Mesothelial cell of epicardium (in vitro differentiated cells): Measurements from ENCODE around the gene C4orf36. TPM values are rescaled to one million over a fixed set of nuclear protein-coding genes. Genes with fewer than 3 reads are reported as not detected.

Experiments used
- DNase-seq, 2 experiments: peaks; one replicate each; pipeline ENCODE4 v3.0.0; 2021; ENCODE audit warnings: low spot score in 2 of 2; ENCODE audit not compliant: unreplicated experiment in 2 of 2
- H3K27ac Mint-ChIP-seq: 2 replicates; pipeline ENCODE4 v1.8.0; 2021; ENCODE audit warnings: mixed read lengths
- H3K27me3 Mint-ChIP-seq: 2 replicates; pipeline ENCODE4 v1.8.0; 2021; ENCODE audit warnings: low read depth, mixed read lengths
- H3K36me3 Mint-ChIP-seq: 2 replicates; pipeline ENCODE4 v1.8.0; 2021; ENCODE audit warnings: mixed read lengths
- H3K4me1 Mint-ChIP-seq: 2 replicates; pipeline ENCODE4 v1.8.0; 2021; ENCODE audit warnings: mixed read lengths
- H3K4me3 Mint-ChIP-seq: 2 replicates; pipeline ENCODE4 v1.8.0; 2021; ENCODE audit warnings: mild to moderate bottlenecking, moderate library complexity, mixed read lengths
- H3K9me3 Mint-ChIP-seq: 2 replicates; pipeline ENCODE4 v1.8.0; 2021; ENCODE audit warnings: mixed read lengths
- CTCF ChIP-seq: fragments of 200-600 bp; sonication (generic); IDR thresholded peaks from one replicate; pipeline ENCODE4 v1.5.0; 2021; ENCODE audit warnings: antibody characterized with exemption; ENCODE audit not compliant: unreplicated experiment
- total RNA-seq: library from RNA; stranded (reverse); gene quantifications from 3 replicates; pipeline ENCODE4 v1.2.1, GENCODE V29; 2021

C4orf36 gene
- total RNA-seq, 1 donor from 2014 or later = 1.5 TPM

GRCh38 chr4:86837691-86838503 lies 54.3 kb downstream of the C4orf36 start:
- no peaks in the 10 kb centered on the region for H3K27me3 Mint-ChIP-seq
- H3K4me3 Mint-ChIP-seq = no peak overlapping the region
- no peak for DNase-seq
- TF ChIP-seq CTCF = no peak
- no peaks in the 10 kb centered on the region for H3K9me3 Mint-ChIP-seq
- no peaks in the 10 kb centered on the region for H3K36me3 Mint-ChIP-seq
- H3K4me1 Mint-ChIP-seq = no peaks in the 10 kb centered on the region
- no peak overlapping the region for H3K27ac Mint-ChIP-seq

- DNase-seq = no peak
- H3K9me3 Mint-ChIP-seq = no peaks in the 10 kb centered on the region
- no peak overlapping the region for H3K4me3 Mint-ChIP-seq
- H3K4me1 Mint-ChIP-seq = peaks cover 9% of the 10 kb centered on the region
- H3K27ac Mint-ChIP-seq = no peak overlapping the region
- no peaks in the 10 kb centered on the region for H3K27me3 Mint-ChIP-seq
- TF ChIP-seq CTCF = no peak
- no peaks in the 10 kb centered on the region for H3K36me3 Mint-ChIP-seq
These were observed 56.5 kb downstream of the C4orf36 start for GRCh38 chr4:86835677-86836076.

GRCh38 chr4:86834901-86835300 lies 57.3 kb downstream of the C4orf36 start:
- no peaks in the 10 kb centered on the region for H3K27me3 Mint-ChIP-seq
- DNase-seq = no peak
- peaks cover 9% of the 10 kb centered on the region for H3K4me1 Mint-ChIP-seq
- H3K9me3 Mint-ChIP-seq = no peaks in the 10 kb centered on the region
- TF ChIP-seq CTCF = no peak
- H3K4me3 Mint-ChIP-seq = no peak overlapping the region
- no peak overlapping the region for H3K27ac Mint-ChIP-seq
- H3K36me3 Mint-ChIP-seq = no peaks in the 10 kb centered on the region

- Mint-ChIP-seq H3K36me3 (no peaks in the 10 kb centered on the region), H3K27me3 (no peaks in the 10 kb centered on the region), H3K4me1 (peaks cover 9% of the 10 kb centered on the region), H3K4me3 (no peak overlapping the region), H3K27ac (no peak overlapping the region), H3K9me3 (peaks cover 3% of the 10 kb centered on the region)
- DNase-seq = no peak
- no peak for TF ChIP-seq CTCF
These were observed 58.6 kb downstream of the C4orf36 start for GRCh38 chr4:86833615-86834014.

GRCh38 chr4:86831262-86832130 lies 60.7 kb downstream of the C4orf36 start:
- H3K36me3 Mint-ChIP-seq = no peaks in the 10 kb centered on the region
- H3K27ac Mint-ChIP-seq = no peak overlapping the region
- no peak for TF ChIP-seq CTCF
- no peaks in the 10 kb centered on the region for H3K27me3 Mint-ChIP-seq
- H3K4me3 Mint-ChIP-seq = no peak overlapping the region
- DNase-seq = no peak
- H3K4me1 Mint-ChIP-seq = peaks cover 9% of the 10 kb centered on the region
- peaks cover 5% of the 10 kb centered on the region for H3K9me3 Mint-ChIP-seq

Other genes starting within 250 kb of the C4orf36 start
- not detected in 3 replicates for gene SLC10A6, start 43.0 kb downstream of the C4orf36 start, total RNA-seq
- gene AFF1, start 42.6 kb upstream of the C4orf36 start, total RNA-seq = 18.2 to 20.0 TPM (median 18.6 TPM) in 3 replicates